NCI-H1092 treated with DMSO at 0.1 percent for 48 hours (cell line): ENCODE measurements around the gene SCFD2.
"Not testable (repeated sequence)": the region's sequence is repeated elsewhere in the genome, so short reads cannot be mapped to it uniquely, and the experiment has no call there.

Source experiments
- DNase-seq: peaks from one replicate; lab custom pipeline; 2025; lab: John Stamatoyannopoulos, UW

SCFD2 gene

GRCh38 chr4:53346392-53346791 is 19.5 kb downstream of the SCFD2 start:
- not testable (repeated sequence) for DNase-seq

- DNase-seq = not testable (repeated sequence)
Observed at GRCh38 chr4:53340145-53340544, 25.7 kb downstream of the SCFD2 start.

- DNase-seq = not testable (repeated sequence)
Observed at GRCh38 chr4:53334916-53335315, 30.9 kb downstream of the SCFD2 start.

- no peak for DNase-seq
Observed at GRCh38 chr4:53326535-53326934, 39.3 kb downstream of the SCFD2 start.

GRCh38 chr4:53322696-53323095 is 43.2 kb downstream of the SCFD2 start:
- no peak for DNase-seq

- DNase-seq = no peak
Observed at GRCh38 chr4:53321984-53322289, 43.9 kb downstream of the SCFD2 start.

GRCh38 chr4:53321151-53321983 is 44.5 kb downstream of the SCFD2 start:
- no peak for DNase-seq

GRCh38 chr4:53315300-53315699 is 50.6 kb downstream of the SCFD2 start:
- DNase-seq = no peak

- DNase-seq = no peak
Observed at GRCh38 chr4:53314252-53314651, 51.6 kb downstream of the SCFD2 start.

- no peak for DNase-seq
Observed at GRCh38 chr4:53313510-53313909, 52.4 kb downstream of the SCFD2 start.

GRCh38 chr4:53309321-53310040 is 56.4 kb downstream of the SCFD2 start:
- no peak for DNase-seq

GRCh38 chr4:53307819-53308780 is 57.8 kb downstream of the SCFD2 start:
- DNase-seq = no peak

- no peak for DNase-seq
Observed at GRCh38 chr4:53307210-53307609, 58.7 kb downstream of the SCFD2 start.

GRCh38 chr4:53306729-53307128 is 59.1 kb downstream of the SCFD2 start:
- no peak for DNase-seq

GRCh38 chr4:53292209-53292608 is 73.7 kb downstream of the SCFD2 start:
- DNase-seq = not testable (repeated sequence)

- no peak for DNase-seq
Observed at GRCh38 chr4:53281438-53281837, 84.4 kb downstream of the SCFD2 start.

GRCh38 chr4:53280846-53281245 is 85.0 kb downstream of the SCFD2 start:
- DNase-seq = no peak

GRCh38 chr4:53274609-53275268 is 91.1 kb downstream of the SCFD2 start:
- no peak for DNase-seq

GRCh38 chr4:53273726-53274125 is 92.1 kb downstream of the SCFD2 start:
- DNase-seq = no peak

- no peak for DNase-seq
Observed at GRCh38 chr4:53267026-53267425, 98.8 kb downstream of the SCFD2 start.

GRCh38 chr4:53255986-53256385 is 109.9 kb downstream of the SCFD2 start:
- not testable (repeated sequence) for DNase-seq

- DNase-seq = no peak
Observed at GRCh38 chr4:53240573-53240972, 125.3 kb downstream of the SCFD2 start.
